HG02763 (cell line): ENCODE results near the gene SMURF1.
A peak's percentile ranks its signal among the peaks of the same experiment; 100 is the strongest.
"Not testable (repeated sequence)": the region's sequence is repeated elsewhere in the genome, so short reads cannot be mapped to it uniquely, and the experiment has no call there.

Source experiments
- ATAC-seq: cut with Tn5 transposase; IDR thresholded peaks from one replicate; pipeline ENCODE4 v1.9.1; 2021; ENCODE audit warnings: mild to moderate bottlenecking, moderate library complexity; ENCODE audit not compliant: unreplicated experiment

Gene SMURF1

GRCh38 chr7:99143853-99144672 lies at the start of gene SMURF1:
Gene SMURF1 (minus strand): TSS chr7:99144108. CDS start chr7:99143780, 328 bp downstream.
- ATAC-seq: peak; percentile 82

- no peak for ATAC-seq
Observed at GRCh38 chr7:99191869-99192596, 48.1 kb upstream of the SMURF1 start.

- ATAC-seq: peak; percentile 53
Observed at GRCh38 chr7:99190359-99191009, 46.6 kb upstream of the SMURF1 start.

- no peak for ATAC-seq
Observed at GRCh38 chr7:99189222-99189621, 45.3 kb upstream of the SMURF1 start.

- ATAC-seq: no peak
Observed at GRCh38 chr7:99188221-99188620, 44.3 kb upstream of the SMURF1 start.

GRCh38 chr7:99184532-99185218 lies 40.8 kb upstream of the SMURF1 start:
- ATAC-seq: no peak

GRCh38 chr7:99180067-99180650 lies 36.3 kb upstream of the SMURF1 start:
- ATAC-seq: no peak

GRCh38 chr7:99177165-99177564 lies 33.3 kb upstream of the SMURF1 start:
- ATAC-seq: no peak

GRCh38 chr7:99173787-99174186 lies 29.9 kb upstream of the SMURF1 start:
- ATAC-seq: no peak

GRCh38 chr7:99171731-99172130 lies 27.8 kb upstream of the SMURF1 start:
- no peak for ATAC-seq

GRCh38 chr7:99170730-99171074 lies 26.8 kb upstream of the SMURF1 start:
- no peak for ATAC-seq

- no peak for ATAC-seq
Observed at GRCh38 chr7:99170065-99170729, 26.3 kb upstream of the SMURF1 start.

- ATAC-seq: no peak
Observed at GRCh38 chr7:99167072-99167471, 23.2 kb upstream of the SMURF1 start.

GRCh38 chr7:99165816-99166215 lies 21.9 kb upstream of the SMURF1 start:
- ATAC-seq: no peak

- ATAC-seq: not testable (repeated sequence)
Observed at GRCh38 chr7:99163669-99164068, 19.8 kb upstream of the SMURF1 start.

- no peak for ATAC-seq
Observed at GRCh38 chr7:99156649-99157048, 12.7 kb upstream of the SMURF1 start.

- no peak for ATAC-seq
Observed at GRCh38 chr7:99155211-99155610, 11.3 kb upstream of the SMURF1 start.

- no peak for ATAC-seq
Observed at GRCh38 chr7:99146979-99147378, 3.1 kb upstream of the SMURF1 start.

GRCh38 chr7:99143521-99143852 lies 421 bp downstream of the SMURF1 start:
- peak; percentile 30 for ATAC-seq

- no peak for ATAC-seq
Observed at GRCh38 chr7:99142727-99143520, 984 bp downstream of the SMURF1 start.
